MM.1S (cell line): ENCODE measurements around the gene IPCEF1.

Experiments used
- EZH2 ChIP-seq: fragments of 300-600 bp; sonication (generic); optimal IDR thresholded peaks from 2 replicates; pipeline ENCODE3; 2017; ENCODE audit warnings: low read depth, mild to moderate bottlenecking, antibody characterized with exemption, low read length, mixed read lengths
- EZH2phosphoT487 ChIP-seq: fragments of 300-600 bp; sonication (generic); IDR thresholded peaks from 2 replicates; pipeline ENCODE4 v1.6.1; 2018; ENCODE audit warnings: antibody characterized with exemption, low read length
- TF ChIP-seq, protein P1 (sequence below): fragments of 300-600 bp; sonication (generic); IDR thresholded peaks from 2 replicates; pipeline ENCODE4 v1.5.1; 2016; ENCODE audit warnings: antibody characterized with exemption, low read length, mixed read lengths

DNA sequence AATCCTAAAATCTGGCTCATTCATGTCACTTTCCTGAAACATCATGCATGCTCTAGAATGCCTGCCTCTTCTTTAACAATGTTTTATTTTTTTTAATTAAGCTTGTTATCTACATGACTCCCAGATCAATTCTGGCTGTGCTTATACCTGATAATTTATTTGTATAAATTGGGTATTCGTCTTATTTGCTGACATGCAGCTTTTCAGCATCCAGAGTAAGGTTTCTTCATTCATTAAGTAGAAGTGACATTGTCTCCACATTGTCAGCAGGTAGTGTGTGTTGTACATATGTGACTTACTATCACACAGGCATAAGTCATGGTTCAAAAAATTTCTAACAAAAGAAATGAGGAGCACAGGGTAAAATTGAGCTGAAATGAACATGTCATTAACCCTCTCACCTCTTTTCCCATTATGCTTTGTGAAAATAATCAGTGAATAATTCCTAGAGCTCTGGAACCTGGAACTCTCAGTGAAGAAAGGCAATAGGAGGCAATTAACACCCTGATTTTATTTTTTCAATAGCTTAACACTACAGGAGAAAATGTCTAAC, 160.2 kb downstream of the IPCEF1 start:
- TF ChIP-seq, protein P1, sequence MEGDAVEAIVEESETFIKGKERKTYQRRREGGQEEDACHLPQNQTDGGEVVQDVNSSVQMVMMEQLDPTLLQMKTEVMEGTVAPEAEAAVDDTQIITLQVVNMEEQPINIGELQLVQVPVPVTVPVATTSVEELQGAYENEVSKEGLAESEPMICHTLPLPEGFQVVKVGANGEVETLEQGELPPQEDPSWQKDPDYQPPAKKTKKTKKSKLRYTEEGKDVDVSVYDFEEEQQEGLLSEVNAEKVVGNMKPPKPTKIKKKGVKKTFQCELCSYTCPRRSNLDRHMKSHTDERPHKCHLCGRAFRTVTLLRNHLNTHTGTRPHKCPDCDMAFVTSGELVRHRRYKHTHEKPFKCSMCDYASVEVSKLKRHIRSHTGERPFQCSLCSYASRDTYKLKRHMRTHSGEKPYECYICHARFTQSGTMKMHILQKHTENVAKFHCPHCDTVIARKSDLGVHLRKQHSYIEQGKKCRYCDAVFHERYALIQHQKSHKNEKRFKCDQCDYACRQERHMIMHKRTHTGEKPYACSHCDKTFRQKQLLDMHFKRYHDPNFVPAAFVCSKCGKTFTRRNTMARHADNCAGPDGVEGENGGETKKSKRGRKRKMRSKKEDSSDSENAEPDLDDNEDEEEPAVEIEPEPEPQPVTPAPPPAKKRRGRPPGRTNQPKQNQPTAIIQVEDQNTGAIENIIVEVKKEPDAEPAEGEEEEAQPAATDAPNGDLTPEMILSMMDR: no peak
- TF ChIP-seq EZH2phosphoT487 (no peak), EZH2 (no peak)
